Vagina (tissue), 2 donors: Measurements from ENCODE around the gene CCL19.

Experiments
- POLR2A ChIP-seq, 2 donors: fragments of 450-650 bp; IDR thresholded peaks; one replicate each; pipeline ENCODE4 v1.6.1; 2017; ENCODE audit warnings: antibody characterized with exemption in 2 of 2, mild to moderate bottlenecking in 2 of 2, moderate library complexity in 2 of 2
- POLR2AphosphoS5 ChIP-seq, 2 donors: sonication (generic); formaldehyde crosslinking; IDR thresholded peaks; one replicate each; pipeline ENCODE4 v1.9.0; 2017; ENCODE audit warnings: antibody characterized with exemption in 2 of 2, mild to moderate bottlenecking in 2 of 2, low read depth in 1 of 2; ENCODE audit not compliant: insufficient read depth in 1 of 2
- TF ChIP-seq, protein P1 (sequence below), 3 experiments: fragments of 450-650 bp in 2 of 3; fragments of 200-600 bp in 1 of 3; sonication (generic) in 1 of 3; IDR thresholded peaks; one replicate each; pipeline ENCODE4 v1.5.1; 2017 to 2019; ENCODE audit warnings: antibody characterized with exemption in 3 of 3, mild to moderate bottlenecking in 2 of 3, moderate library complexity in 2 of 3

DNA sequence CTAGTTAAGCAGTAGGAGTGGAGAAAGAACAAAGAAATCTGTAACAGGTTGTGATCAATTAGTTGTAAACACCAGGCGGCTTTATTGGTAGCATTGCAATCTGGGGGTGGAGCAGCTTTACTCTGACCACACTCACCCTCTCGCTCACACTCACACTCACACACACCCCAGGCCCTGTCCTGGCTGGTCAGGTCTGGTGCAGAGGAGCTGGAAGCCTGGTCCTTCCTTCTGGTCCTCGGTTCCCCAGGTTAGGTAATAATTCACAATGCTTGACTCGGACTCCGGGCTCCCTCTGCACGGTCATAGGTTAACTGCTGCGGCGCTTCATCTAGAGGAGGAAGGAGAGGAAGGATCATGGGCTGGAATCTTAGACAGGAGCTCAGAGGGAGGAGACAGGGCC is 1.6 kb downstream of the CCL19 start:
- TF ChIP-seq, protein P1, sequence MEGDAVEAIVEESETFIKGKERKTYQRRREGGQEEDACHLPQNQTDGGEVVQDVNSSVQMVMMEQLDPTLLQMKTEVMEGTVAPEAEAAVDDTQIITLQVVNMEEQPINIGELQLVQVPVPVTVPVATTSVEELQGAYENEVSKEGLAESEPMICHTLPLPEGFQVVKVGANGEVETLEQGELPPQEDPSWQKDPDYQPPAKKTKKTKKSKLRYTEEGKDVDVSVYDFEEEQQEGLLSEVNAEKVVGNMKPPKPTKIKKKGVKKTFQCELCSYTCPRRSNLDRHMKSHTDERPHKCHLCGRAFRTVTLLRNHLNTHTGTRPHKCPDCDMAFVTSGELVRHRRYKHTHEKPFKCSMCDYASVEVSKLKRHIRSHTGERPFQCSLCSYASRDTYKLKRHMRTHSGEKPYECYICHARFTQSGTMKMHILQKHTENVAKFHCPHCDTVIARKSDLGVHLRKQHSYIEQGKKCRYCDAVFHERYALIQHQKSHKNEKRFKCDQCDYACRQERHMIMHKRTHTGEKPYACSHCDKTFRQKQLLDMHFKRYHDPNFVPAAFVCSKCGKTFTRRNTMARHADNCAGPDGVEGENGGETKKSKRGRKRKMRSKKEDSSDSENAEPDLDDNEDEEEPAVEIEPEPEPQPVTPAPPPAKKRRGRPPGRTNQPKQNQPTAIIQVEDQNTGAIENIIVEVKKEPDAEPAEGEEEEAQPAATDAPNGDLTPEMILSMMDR (IDR thresholded peaks at IDR 0.05) = no peak
- TF ChIP-seq POLR2AphosphoS5 (IDR thresholded peaks at IDR 0.05; ENCODE audit: insufficient read depth in 1 of 2, low read depth in 1 of 2) (no peak), POLR2A (IDR thresholded peaks at IDR 0.05) (no peak)
